HEK293T (cell line): ENCODE measurements around the gene ALKBH3.

ENCODE experiments used
- BHLHE40 ChIP-seq: fragments of 450-650 bp; IDR thresholded peaks from 2 replicates; pipeline ENCODE4 v1.6.1; 2016; ENCODE audit warnings: mild to moderate bottlenecking, moderate library complexity, borderline replicate concordance
- NFRKB ChIP-seq: fragments of 450-650 bp; IDR thresholded peaks from 2 replicates; pipeline ENCODE4 v1.6.1; 2016; ENCODE audit warnings: mild to moderate bottlenecking, moderate library complexity
- TF ChIP-seq, protein P1 (sequence below): fragments of 450-650 bp; IDR thresholded peaks from 2 replicates; pipeline ENCODE4 v1.6.1; 2016

DNA sequence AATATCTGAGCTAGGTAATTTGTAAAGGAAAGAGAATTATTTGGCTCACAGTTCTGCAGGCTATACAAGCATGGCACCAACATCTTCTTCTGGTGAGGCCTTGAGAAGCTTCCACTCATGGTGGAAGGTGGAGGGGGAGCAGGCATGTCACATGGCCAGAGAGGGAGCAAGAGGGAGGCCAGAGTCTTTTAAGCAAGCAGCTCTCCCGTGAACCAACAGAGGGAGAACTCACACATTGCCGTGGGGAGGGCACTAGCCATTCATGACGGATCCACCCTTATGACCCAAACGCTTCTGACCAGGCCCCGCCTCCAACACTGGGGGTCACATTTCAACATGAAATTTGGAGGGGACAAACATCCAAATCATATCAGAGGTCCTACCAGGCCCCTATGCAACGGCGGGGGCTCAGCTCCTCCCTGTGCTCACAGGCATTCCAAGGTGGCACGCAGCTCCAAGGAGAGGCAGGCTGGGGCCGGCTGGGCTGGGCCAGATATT is 66.4 kb downstream of the ALKBH3 start:
- TF ChIP-seq, protein P1, sequence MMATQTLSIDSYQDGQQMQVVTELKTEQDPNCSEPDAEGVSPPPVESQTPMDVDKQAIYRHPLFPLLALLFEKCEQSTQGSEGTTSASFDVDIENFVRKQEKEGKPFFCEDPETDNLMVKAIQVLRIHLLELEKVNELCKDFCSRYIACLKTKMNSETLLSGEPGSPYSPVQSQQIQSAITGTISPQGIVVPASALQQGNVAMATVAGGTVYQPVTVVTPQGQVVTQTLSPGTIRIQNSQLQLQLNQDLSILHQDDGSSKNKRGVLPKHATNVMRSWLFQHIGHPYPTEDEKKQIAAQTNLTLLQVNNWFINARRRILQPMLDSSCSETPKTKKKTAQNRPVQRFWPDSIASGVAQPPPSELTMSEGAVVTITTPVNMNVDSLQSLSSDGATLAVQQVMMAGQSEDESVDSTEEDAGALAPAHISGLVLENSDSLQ, result no peak
- TF ChIP-seq BHLHE40 (no peak), NFRKB (no peak)
